RWPE1 (cell line): Measurements from ENCODE around the gene CD9.
A peak's percentile ranks its signal among the peaks of the same experiment; 100 is the strongest.
"Not testable (repeated sequence)": the region's sequence is repeated elsewhere in the genome, so short reads cannot be mapped to it uniquely, and the experiment has no call there.

Experiments
- CTCF ChIA-PET: fragments of 350-600 bp; sonication (Branson Sonifier 250); formaldehyde crosslinking; extraction: SDS; loops from one replicate; lab custom pipeline; 2021; lab: Yijun Ruan, JAX
- POLR2A ChIA-PET: fragments of 400-600 bp; formaldehyde crosslinking; extraction: SDS; loops from one replicate; lab custom pipeline; 2020; ENCODE audit warnings: antibody characterized with exemption; ENCODE audit not compliant: low non-redundant PET; lab: Yijun Ruan, JAX
- DNase-seq: peaks from one replicate; pipeline ENCODE4 v3.0.0; 2012; ENCODE audit warnings: low spot score
- H3K27ac ChIP-seq: fragments of 450-650 bp; 2 replicates; pipeline ENCODE4 v1.5.1; 2017
- TF ChIP-seq, protein P1 (sequence below): fragments of 450-650 bp; conservative IDR thresholded peaks from 2 replicates; pipeline ENCODE4 v1.5.1; 2017; ENCODE audit warnings: low read depth, mild to moderate bottlenecking

CD9 gene

DNA sequence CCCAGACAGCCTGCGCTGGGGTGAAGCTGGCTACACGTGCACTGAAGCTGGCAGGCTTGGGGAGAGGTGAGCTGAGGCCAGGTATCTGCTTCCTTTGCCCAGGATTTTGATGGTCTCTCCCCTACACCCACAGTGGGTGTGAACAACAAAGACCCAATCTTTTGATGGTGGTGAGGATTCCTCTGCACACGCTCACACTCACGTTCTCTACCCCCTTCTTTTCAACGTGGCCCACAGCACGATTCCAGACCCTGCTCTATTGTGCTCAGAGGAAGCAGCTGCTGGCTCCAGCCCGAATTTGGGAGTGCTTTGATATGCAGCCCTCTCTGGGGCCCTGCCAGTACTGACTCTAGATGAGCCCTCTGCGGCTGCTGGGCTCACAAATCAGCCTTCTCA is 4.9 kb downstream of the CD9 start:
- no peak for DNase-seq
- ChIA-PET CTCF (interaction anchor here (0.6 kb wide), 1 partner anchor 285 kb away, joined by 4 read pairs; no protein-coding TSS in a partner anchor), POLR2A (no interaction called here)
- peak overlapping the region; percentile 44 for H3K27ac ChIP-seq
- TF ChIP-seq, protein P1, sequence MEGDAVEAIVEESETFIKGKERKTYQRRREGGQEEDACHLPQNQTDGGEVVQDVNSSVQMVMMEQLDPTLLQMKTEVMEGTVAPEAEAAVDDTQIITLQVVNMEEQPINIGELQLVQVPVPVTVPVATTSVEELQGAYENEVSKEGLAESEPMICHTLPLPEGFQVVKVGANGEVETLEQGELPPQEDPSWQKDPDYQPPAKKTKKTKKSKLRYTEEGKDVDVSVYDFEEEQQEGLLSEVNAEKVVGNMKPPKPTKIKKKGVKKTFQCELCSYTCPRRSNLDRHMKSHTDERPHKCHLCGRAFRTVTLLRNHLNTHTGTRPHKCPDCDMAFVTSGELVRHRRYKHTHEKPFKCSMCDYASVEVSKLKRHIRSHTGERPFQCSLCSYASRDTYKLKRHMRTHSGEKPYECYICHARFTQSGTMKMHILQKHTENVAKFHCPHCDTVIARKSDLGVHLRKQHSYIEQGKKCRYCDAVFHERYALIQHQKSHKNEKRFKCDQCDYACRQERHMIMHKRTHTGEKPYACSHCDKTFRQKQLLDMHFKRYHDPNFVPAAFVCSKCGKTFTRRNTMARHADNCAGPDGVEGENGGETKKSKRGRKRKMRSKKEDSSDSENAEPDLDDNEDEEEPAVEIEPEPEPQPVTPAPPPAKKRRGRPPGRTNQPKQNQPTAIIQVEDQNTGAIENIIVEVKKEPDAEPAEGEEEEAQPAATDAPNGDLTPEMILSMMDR, result no peak

DNA sequence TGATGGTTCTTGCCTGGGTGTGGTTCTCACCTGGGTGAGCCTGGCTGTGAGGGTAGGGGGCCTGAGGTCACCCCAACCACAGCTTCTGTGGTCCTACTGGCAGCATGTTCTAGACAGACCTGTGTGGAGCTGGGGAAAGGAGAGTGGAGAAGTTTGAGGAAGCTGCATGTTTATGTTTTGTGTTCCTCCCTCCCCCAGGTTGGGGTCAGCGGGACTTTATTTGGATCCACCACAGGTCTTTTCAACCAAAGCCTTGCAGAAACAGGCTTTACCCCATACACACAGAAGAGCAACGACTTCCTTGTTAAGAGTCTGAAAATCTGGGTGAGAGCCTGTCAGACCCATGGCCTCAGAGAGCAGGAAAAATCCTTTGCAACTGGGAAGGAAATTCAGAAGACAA is 5.6 kb downstream of the CD9 start:
- no peak for DNase-seq
- peak overlapping the region; percentile 44 for H3K27ac ChIP-seq
- TF ChIP-seq, protein P1, result no peak
- CTCF ChIA-PET, result interaction anchor here (0.6 kb wide), 1 partner anchor 284 kb away, joined by 4 read pairs; no protein-coding TSS in a partner anchor
- POLR2A ChIA-PET, result interaction anchor here (0.7 kb wide), 1 partner anchor 9 kb away, joined by 4 read pairs; no protein-coding TSS in a partner anchor

DNA sequence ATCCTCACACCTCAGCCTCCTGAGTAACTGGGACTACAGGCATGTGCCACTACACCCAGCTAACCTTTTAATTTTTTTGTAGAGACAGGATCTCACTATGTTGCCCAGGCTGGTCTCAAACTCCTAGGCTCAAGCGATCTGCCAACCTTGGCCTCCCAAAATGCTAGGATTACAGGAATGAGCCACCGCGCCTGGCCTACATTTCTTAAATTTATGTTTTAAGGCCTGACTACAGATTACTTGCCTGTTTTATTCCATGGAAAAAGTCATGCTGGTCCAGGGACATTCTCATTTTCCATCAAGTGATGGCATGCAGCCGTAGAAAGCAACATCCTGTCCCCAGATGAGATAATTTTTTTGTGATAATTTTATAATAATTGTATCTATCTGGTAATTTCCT is 6.1 kb downstream of the CD9 start:
- DNase-seq, result no peak
- TF ChIP-seq, protein P1, result no peak
- H3K27ac ChIP-seq, result no peak overlapping the region
- CTCF ChIA-PET, result interaction anchor here (1.8 kb wide), 1 partner anchor 73 kb away, joined by 6 read pairs; no protein-coding TSS in a partner anchor
- POLR2A ChIA-PET, result interaction anchor here (0.7 kb wide), 1 partner anchor 8 kb away, joined by 4 read pairs; no protein-coding TSS in a partner anchor

DNA sequence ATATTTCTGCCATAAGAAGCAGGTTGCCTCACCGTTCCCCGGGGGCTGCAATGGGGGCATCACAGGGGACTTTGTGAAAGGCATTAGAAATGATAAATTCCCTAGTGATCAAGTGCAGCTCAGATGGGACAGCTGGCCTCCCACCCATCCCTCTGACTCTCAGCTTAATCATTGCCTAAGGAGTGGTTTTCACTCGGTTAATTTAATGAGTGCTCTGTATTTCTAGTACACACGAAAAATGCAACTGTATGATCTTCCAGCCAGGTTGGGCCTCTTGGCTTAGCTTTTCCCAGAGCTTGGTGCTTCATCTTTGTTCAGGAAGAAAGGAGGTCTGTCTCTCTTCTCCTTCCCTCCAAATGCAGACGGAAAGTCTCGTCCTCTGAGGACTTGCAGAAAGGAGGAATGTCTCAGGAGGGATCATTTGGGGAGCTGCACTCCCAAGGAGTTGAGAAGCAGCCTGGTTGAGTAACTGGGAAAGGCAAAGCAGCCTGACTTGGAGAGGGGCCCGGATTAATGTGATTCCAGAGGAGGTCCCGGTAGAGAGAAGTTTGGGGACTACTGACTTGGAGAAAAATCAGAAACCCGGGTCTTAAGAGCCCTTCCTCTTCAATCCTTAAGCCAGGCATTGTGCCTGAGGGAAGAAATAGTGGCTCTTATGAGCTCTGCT is 7.2 kb downstream of the CD9 start:
- no peak for DNase-seq
- TF ChIP-seq, protein P1, result no peak
- H3K27ac ChIP-seq, result peak overlapping the region; percentile 43
- ChIA-PET CTCF (interaction anchor here (0.7 to 1.8 kb wide), 2 partner anchors 12 to 72 kb away, joined by 4 to 6 read pairs; no protein-coding TSS in a partner anchor), POLR2A (interaction anchor here (0.8 kb wide), 1 partner anchor 8 kb away, joined by 13 read pairs; no protein-coding TSS in a partner anchor)

DNA sequence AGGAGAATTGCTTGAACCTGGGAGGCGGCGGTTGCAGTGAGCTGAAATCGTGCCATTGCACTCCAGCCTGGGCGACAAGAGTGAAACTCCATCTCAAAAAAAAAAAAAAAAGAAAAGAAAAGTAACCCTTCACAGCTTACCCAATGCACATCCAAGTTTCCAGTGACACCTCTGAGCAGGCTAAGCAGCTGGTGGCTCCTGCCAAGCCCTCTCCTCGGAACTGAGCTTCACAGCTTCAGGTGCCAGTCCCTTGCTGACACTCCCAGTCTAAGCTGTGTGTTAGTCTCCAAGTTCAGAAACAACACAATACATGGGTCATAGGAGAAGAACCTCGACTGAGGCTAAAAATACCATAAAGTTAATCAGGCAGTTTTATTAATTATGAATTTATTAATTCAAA is 7.9 kb downstream of the CD9 start:
- ChIA-PET POLR2A (no interaction called here), CTCF (interaction anchor here (1.8 kb wide), 1 partner anchor 71 kb away, joined by 6 read pairs; no protein-coding TSS in a partner anchor)
- peak overlapping the region; percentile 43; the same call in 1 of the 2 replicates for H3K27ac ChIP-seq
- TF ChIP-seq, protein P1, result no peak
- DNase-seq, result no peak

DNA sequence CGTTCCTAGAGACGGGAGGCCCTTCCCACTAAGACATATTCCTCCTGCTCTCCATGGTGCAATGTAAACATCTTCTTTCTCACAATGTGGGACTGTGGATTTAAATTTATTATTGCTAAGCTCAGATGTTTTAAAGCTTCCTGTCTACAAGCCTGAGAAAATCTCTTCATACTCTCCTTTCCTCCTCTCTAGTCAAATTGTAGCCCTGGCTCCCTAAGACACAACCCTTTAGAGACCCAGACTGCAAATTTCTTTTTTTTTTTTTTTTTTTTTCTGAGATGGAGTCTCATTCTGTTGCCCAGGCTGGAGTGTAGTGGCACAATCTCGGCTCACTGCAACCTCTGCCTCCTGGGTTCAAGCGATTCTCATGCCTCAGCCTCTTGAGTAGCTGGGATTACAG is 9.2 kb downstream of the CD9 start:
- ChIA-PET CTCF (interaction anchor here (0.7 to 1.5 kb wide), 3 partner anchors 14 to 75 kb away, joined by 3 to 5 read pairs (median 3); no protein-coding TSS in a partner anchor), POLR2A (interaction anchor here (0.6 kb wide), 1 partner anchor 9 kb away, joined by 3 read pairs; no protein-coding TSS in a partner anchor)
- DNase-seq, result not testable (repeated sequence)
- peak overlapping the region; percentile 69 for H3K27ac ChIP-seq
